Stomach (tissue), 9 donors: ENCODE results near the gene SLC38A1. TPM values are rescaled to one million over a fixed set of nuclear protein-coding genes. Genes with fewer than 3 reads are reported as not detected.

Source experiments
- DNase-seq, 2 donors: peaks; one replicate each; pipeline versions ENCODE4 v3.0.0 to v3.0.0-alpha.2; 2013 to 2019
- H3K27ac ChIP-seq, 5 donors: fragments of 200-600 bp in 4 of 5; sonication (generic) in 4 of 5; one replicate each; pipeline ENCODE4 v1.5.1; 2013 to 2019; ENCODE audit warnings: mild to moderate bottlenecking in 1 of 5, moderate library complexity in 1 of 5
- H3K27me3 ChIP-seq, 3 donors: fragments of 200-600 bp; sonication (generic); one replicate each; pipeline ENCODE4 v1.5.1; 2017 to 2019; ENCODE audit warnings: mixed run types in 1 of 3
- H3K36me3 ChIP-seq, 4 donors: fragments of 200-600 bp; sonication (generic); 1 replicate in 3 of 4; 2 replicates in 1 of 4; pipeline ENCODE4 v1.5.1; 2016 to 2019
- H3K4me1 ChIP-seq, 4 donors: fragments of 200-600 bp; sonication (generic); one replicate each; pipeline ENCODE4 v1.5.1; 2016 to 2019
- H3K4me3 ChIP-seq, 4 donors: fragments of 200-600 bp; sonication (generic) in 3 of 4; one replicate each; pipeline ENCODE4 v1.5.1; 2016 to 2019; ENCODE audit warnings: mild to moderate bottlenecking in 1 of 4
- H3K9me3 ChIP-seq, 4 donors: fragments of 200-600 bp; sonication (generic); one replicate each; pipeline ENCODE4 v1.5.1; 2016 to 2019
- CTCF ChIP-seq, 7 experiments: fragments of 450-650 bp in 4 of 7; fragments of 200-600 bp in 3 of 7; sonication (generic) in 3 of 7; IDR thresholded peaks; one replicate each; pipeline ENCODE4 v1.5.1; 2016 to 2019; ENCODE audit warnings: antibody characterized with exemption in 7 of 7, control low read depth in 2 of 7, mild to moderate bottlenecking in 1 of 7
- EP300 ChIP-seq: sonication (generic); formaldehyde crosslinking; IDR thresholded peaks from one replicate; pipeline ENCODE4 v1.6.1; 2017; ENCODE audit warnings: antibody characterized with exemption
- POLR2A ChIP-seq, 4 donors: fragments of 450-650 bp; IDR thresholded peaks; one replicate each; pipeline ENCODE4 v1.6.1; 2016; ENCODE audit warnings: antibody characterized with exemption in 4 of 4, control low read depth in 2 of 4, mild to moderate bottlenecking in 1 of 4, moderate library complexity in 1 of 4
- POLR2AphosphoS5 ChIP-seq, 3 donors: sonication (generic); formaldehyde crosslinking; IDR thresholded peaks; one replicate each; pipeline ENCODE4 v1.6.1; 2016; ENCODE audit warnings: antibody characterized with exemption in 3 of 3
- WGBS, 5 donors: extraction: QIAGEN DNeasy Blood & Tissue Kit in 3 of 5; methylation state at CpG; one replicate each; pipeline versions ENCODE4 v1.1.5 to v1.1.7; 2013 to 2018; 5-methylcytosine and 5-hydroxymethylcytosine counted together
- intact Hi-C: fragments of 100-400 bp; cut with DNase I; formaldehyde crosslinking; loops from one replicate; pipeline ENCODE4 v1.15.1; 2023; ENCODE audit warnings: low total_unique reads
- polyA plus RNA-seq, 3 donors: library from polyadenylated mRNA; stranded (reverse); fragments of 200-250 nt; gene quantifications; one replicate each; pipeline ENCODE4 v1.2.3, GENCODE V29; 2013
- total RNA-seq, 5 donors: library from RNA; depleted of rRNA; stranded (reverse); fragments of >200 nt; gene quantifications; one replicate each; pipeline versions ENCODE4 v1.1.0 to v1.2.3, GENCODE V29; 2014 to 2016
- donor health status: healthy with polysubstance abuse.
- donor health status: Bipolar disorder and iron deficiency.
- donor health status: healthy.

The SLC38A1 gene
- total and polyA plus RNA-seq, 8 donors = 3.2 to 164 (median 51.6) TPM

DNA sequence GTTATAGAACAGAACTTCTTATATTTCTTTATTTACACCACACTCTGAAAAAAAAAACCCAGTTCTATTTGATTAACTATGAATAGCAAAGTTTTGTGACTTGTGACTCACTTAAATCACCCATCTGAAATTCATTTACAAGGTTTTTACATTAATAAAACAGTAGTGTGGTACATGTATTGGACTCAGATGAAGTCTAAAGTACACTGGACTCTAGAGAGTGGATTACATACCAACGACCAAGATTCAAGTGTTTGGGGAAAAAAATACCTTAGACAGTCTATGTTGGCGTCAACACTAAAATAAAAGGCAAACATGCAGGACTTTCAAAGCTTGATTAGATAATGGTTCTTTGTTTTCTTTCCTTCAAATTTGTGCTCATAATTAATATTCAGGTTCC is 85.7 kb downstream of the SLC38A1 start:
- H3K9me3 ChIP-seq = no peaks in the 10 kb centered on the region
- peaks cover 4 to 26% (median 11%) of the 10 kb centered on the region in 4 donors for H3K4me1 ChIP-seq
- 30 to 50% (median 39%) methylated on average over 2 of the region's 2 CpGs for WGBS, 5 donors
- TF ChIP-seq POLR2A (IDR thresholded peaks at IDR 0.05) (no peak), CTCF (IDR thresholded peaks at IDR 0.05) (no peak), POLR2AphosphoS5 (IDR thresholded peaks at IDR 0.05) (no peak), EP300 (no peak)
- H3K36me3 ChIP-seq = no peaks in the 10 kb centered on the region
- no peak overlapping the region for H3K27ac ChIP-seq
- no peaks in the 10 kb centered on the region for H3K27me3 ChIP-seq
- H3K4me3 ChIP-seq = no peak overlapping the region
- no peak for DNase-seq
- intact Hi-C loops = no loop called here

DNA sequence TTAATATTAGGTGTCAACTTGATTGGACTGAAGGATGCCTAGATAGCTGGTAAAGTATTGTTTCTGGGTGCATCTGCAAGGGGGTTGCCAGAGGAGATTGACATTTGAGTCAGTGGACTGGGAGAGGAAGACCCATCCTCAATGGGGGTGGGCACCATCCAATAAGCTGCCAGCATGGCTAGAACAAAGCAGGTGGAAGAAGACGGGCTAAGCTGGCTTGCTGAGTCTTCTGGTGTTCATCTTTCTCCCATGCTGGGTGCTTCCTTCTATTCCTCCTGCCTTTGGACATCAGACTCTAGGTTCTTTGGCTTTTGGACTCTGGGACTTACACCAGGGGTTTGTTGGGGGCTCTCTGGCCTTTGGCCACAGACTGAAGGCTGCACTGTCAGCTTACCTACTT is 87.4 kb downstream of the SLC38A1 start:
- Histone ChIP-seq H3K4me3 (no peak overlapping the region), H3K27me3 (no peaks in the 10 kb centered on the region), H3K9me3 (no peaks in the 10 kb centered on the region), H3K27ac (no peak overlapping the region), H3K36me3 (no peaks in the 10 kb centered on the region), H3K4me1 (peaks cover 0 to 12% (median 3%) of the 10 kb centered on the region in 4 donors)
- no peak for TF ChIP-seq POLR2A (IDR thresholded peaks at IDR 0.05)
- no peak for TF ChIP-seq EP300
- TF ChIP-seq CTCF (IDR thresholded peaks at IDR 0.05) = no peak
- TF ChIP-seq POLR2AphosphoS5 (IDR thresholded peaks at IDR 0.05) = no peak
- intact Hi-C loops = no loop called here
- WGBS, 5 donors = 77 to 100% (median 95%) methylated on average over 1 of the region's 1 CpG
- no peak for DNase-seq

- H3K27ac ChIP-seq = no peak overlapping the region
- H3K9me3 ChIP-seq = no peaks in the 10 kb centered on the region
- no peaks in the 10 kb centered on the region for H3K27me3 ChIP-seq
- no peak overlapping the region for H3K4me3 ChIP-seq
- H3K4me1 ChIP-seq = peaks cover 0 to 3% (median 2%) of the 10 kb centered on the region in 4 donors
- no peak for TF ChIP-seq POLR2A (IDR thresholded peaks at IDR 0.05)
- no peak for TF ChIP-seq EP300
- no peak for TF ChIP-seq POLR2AphosphoS5 (IDR thresholded peaks at IDR 0.05)
- no peak for TF ChIP-seq CTCF (IDR thresholded peaks at IDR 0.05)
- intact Hi-C loops = no loop called here
- 71 to 77% (median 76%) methylated on average over 7 of the region's 7 CpGs for WGBS, 5 donors
- no peak for DNase-seq
- H3K36me3 ChIP-seq = no peaks in the 10 kb centered on the region
These were observed 89.0 kb downstream of the SLC38A1 start for GRCh38 chr12:46179693-46180452.

DNA sequence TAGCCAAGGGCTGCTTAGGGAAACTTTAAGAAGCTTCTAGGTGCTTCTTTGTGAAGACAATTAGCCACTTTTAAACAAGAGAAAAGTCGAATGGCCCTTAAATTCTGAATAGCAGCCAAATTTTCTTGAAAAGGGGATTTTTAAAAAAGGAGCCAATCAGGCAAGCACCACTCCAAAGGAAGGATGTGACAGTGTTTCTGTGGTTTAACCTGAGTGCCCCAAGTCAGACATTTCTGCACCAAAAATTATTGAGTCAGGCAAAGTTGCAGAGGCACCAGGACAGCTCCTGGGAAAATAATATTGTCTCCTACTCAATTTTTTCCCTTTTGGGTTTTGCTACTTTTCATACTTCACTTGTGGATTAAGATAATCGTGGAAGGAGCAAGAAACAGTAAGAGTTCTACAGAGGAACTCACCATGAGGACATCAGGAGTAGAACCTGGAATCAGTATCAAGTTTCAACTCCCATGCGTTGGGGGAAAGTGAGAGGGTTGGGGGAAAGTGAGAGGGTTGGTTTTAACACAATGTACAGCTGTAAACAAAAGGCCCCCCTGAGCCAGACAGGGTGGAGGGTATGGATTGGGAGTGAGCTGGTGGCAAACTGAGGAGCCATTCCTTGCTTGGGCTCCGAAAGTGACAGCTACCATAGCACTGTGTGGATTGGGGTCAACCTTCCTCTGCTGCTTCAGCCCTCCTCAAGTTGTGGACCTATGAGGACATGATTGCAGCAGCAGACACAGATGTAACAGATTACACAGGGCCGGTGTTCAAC is 90.8 kb downstream of the SLC38A1 start:
- H3K9me3 ChIP-seq = no peaks in the 10 kb centered on the region
- no peak for DNase-seq
- no peak overlapping the region for H3K27ac ChIP-seq
- no peaks in the 10 kb centered on the region for H3K4me1 ChIP-seq
- no peaks in the 10 kb centered on the region for H3K27me3 ChIP-seq
- H3K4me3 ChIP-seq = no peak overlapping the region
- TF ChIP-seq POLR2AphosphoS5 (IDR thresholded peaks at IDR 0.05) (no peak), EP300 (no peak), POLR2A (IDR thresholded peaks at IDR 0.05) (no peak), CTCF (IDR thresholded peaks at IDR 0.05) (no peak)
- H3K36me3 ChIP-seq = no peaks in the 10 kb centered on the region
- intact Hi-C loops = no loop called here
- 48 to 70% (median 70%) methylated on average over 5 of the region's 5 CpGs for WGBS, 5 donors
